ENCODE measurements around the gene KEL. TPM values are rescaled to one million over a fixed set of nuclear protein-coding genes. Genes with fewer than 3 reads are reported as not detected.
A peak's percentile ranks its signal among the peaks of the same experiment; 100 is the strongest.
"Not testable (repeated sequence)": the region's sequence is repeated elsewhere in the genome, so short reads cannot be mapped to it uniquely, and the experiment has no call there.

KEL gene
- polyA plus RNA-seq (2013, experiment 1 of 2; ENCODE audit: insufficient read length): not detected
- polyA plus RNA-seq (2013, experiment 2 of 2; ENCODE audit: insufficient read length): 0.48 TPM

GRCh38 chr7:142961973-142962926 lies at the start of gene KEL:
Gene KEL (minus strand): TSS chr7:142962363. CDS start chr7:142962206, 157 bp downstream.
- no peak for DNase-seq

DNA sequence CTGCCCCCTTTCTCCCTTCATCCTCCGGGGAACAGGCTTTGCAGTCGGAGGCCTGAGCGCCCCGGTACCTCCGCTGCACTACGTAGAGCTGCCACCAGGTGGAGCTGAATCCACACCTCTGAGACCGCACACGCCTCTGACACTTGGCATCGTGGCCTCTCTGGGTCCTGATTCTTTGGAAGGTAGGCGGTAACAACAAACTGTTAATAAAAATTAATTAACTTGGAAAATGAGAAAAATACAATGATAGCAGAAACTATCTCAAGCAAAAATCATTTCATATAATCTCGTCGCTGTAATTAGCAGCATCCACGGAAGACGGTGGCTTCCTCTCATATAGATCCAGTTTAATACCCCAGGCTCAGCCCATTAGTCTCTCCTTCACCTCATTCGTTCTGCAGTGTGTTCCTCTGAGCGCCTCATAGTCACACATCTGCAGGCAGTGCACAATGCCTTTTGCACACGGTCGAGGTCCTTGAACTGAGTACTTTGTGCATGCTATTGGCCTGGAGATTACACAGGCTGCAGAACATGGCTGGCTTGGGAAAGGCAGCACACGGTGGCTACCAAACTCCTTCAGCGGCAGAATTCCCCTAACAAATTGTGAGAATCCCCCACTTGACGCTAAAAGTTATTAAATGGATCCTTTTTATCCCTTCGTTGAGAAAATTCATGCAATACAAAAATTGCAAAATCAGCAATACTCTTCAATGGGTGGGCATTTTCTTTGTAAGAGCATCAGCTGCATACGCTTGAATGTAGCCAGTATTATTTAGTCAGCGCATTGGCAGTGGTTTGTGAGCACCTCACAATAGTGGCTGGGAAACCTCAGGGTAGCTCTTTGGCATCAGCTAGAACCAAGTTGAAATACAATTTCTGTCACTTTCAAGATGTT lies 46.1 kb upstream of the KEL start:
- DNase-seq: peak; percentile 69

- DNase-seq: no peak
These were observed 43.6 kb upstream of the KEL start for GRCh38 chr7:143005632-143006260.

GRCh38 chr7:143003393-143004051 lies 41.4 kb upstream of the KEL start:
- peak; percentile 37 for DNase-seq

DNA sequence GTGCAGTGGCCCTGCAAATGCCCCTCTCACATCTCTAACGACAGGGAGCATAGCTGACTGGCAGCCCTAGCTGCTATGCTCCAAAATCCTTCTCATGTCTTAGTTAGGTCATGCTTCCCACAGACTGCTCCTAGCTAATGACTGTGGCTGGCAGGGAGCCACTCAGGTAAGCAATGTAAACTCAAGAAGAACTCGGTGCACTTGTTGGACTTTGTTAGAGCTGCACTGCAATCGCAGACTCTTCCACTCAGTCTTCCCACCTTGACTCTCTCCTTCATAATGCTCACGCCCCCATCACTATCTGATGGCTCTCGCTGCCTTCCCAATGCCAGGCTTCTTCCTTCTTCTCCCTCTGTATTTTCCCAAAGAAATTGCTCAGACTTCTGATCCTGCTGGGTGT lies 40.7 kb upstream of the KEL start:
- no peak for DNase-seq

DNA sequence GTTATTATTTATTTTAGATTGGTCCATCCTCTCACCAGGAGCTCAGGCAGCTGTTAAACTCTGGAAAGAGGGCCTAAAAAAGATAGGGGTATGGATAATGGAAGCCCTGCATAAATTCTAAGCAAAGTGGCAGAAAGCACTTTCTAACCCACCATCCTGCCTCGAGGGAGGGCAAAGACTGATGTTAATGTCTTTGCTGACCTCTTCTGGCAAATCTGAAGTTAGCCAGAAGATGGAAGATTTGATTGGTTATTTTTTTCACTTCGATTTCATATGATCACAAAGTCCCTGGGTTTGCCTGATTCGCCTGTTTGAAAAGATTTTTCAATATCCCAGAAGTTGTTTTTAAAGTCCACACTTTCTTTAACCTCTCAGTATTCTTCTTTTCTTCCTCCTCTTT lies 39.9 kb upstream of the KEL start:
- no peak for DNase-seq

GRCh38 chr7:143000648-143001047 lies 38.5 kb upstream of the KEL start:
- DNase-seq: no peak

- DNase-seq: no peak
These were observed 37.6 kb upstream of the KEL start for GRCh38 chr7:142999793-143000192.

DNA sequence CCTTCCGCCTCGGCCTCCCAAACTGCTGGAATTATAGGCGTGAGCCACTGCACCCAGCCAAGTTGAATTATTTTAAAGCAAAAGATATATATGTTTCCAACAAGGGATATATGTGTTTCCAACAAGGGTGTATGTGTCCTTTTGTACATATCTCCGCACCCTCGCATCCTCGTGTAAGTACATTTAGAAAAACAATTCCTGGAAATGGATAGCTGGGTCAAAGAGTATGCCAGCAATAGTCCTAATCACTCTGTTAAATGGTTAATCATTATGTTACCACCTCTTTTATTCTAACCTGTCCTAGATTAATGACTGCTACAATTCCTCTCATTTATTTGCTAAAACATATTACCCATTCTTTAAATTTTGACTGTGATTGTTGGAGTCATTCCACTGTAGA lies 36.8 kb upstream of the KEL start:
- no peak for DNase-seq

DNA sequence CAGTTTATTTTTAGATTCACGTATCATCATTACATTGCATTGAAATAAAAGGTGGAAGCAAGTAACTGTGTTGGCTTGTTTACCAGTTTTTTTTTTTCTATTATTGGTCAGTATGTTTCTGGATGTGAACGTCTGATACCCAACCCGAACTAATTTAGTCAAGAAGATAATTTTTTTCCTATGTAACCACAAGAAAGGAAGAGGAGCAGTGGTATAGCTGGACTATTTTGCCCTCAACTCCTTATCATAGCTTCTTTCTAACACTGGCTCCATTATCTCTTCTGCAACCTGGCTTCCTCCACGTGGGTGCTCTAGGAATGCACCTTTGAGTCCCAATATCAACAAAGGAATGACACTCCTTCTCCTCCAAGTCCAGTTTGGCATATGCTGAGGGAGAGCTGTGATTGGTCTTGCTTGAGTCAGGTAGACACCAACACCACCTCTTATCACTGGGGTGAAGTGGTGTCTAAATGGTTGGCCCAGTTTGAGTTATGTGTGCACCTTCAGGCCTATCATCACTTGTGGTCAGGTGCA lies 35.4 kb upstream of the KEL start:
- DNase-seq: no peak

DNA sequence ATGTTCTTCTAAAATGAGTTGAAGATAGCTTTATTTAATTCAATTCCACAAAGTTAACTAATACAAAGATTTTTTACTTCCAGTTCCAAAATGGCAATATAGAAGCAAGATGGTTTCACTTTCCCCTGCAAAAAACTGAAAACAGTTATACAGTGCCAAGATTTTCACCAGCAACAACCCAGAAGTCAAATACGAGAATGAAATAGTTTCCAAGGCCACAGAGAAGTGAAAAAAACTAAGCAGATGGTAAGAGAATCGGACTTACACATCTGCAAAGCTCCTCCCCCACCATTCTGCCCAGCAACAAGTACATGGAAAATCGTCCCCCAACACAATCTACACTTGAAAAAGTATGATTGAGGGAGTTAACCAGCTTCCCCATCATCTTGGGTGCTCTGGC lies 30.3 kb upstream of the KEL start:
- DNase-seq: no peak

DNA sequence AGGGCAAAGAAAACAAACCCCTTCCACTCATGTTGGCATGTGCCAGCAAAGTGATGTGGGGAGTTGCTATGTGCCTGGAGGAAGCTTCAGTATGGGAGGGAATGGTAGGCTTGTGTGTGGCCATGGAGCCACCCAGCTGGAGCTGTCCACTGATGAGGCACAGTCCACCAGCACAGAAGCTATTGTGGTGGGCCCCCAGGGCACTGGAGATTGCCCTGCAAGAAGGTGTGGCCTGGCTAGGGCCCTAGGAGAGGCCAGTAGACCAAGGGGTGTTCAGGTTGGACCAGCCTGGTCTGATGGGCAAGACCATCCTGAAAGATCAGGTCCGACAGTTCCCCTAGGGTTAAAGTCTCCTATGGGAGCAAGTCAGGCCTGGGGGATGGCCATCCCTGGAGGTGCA lies 22.1 kb upstream of the KEL start:
- no peak for DNase-seq

- DNase-seq: no peak
These were observed 21.7 kb upstream of the KEL start for GRCh38 chr7:142983825-142984224.

DNA sequence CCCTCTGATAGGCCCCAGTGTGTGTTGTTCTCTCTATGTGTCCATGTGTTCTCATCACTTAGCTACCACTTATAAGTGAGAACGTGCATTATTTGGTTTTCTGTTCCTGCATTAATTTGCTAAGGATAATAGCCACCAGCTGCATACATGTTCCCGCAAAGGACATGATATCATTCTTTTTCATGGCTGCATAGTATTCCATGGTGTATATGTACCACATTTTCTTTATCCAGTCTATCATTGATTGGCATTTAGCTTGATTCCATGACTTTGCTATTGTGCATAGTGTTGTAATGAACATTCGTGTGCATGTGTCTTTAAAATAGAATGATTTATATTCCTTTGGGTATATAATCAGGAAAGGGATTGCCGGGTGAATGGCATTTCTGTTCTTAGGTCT lies 16.2 kb upstream of the KEL start:
- not testable (repeated sequence) for DNase-seq

- no peak for DNase-seq
These were observed 12.5 kb upstream of the KEL start for GRCh38 chr7:142974626-142975025.

DNA sequence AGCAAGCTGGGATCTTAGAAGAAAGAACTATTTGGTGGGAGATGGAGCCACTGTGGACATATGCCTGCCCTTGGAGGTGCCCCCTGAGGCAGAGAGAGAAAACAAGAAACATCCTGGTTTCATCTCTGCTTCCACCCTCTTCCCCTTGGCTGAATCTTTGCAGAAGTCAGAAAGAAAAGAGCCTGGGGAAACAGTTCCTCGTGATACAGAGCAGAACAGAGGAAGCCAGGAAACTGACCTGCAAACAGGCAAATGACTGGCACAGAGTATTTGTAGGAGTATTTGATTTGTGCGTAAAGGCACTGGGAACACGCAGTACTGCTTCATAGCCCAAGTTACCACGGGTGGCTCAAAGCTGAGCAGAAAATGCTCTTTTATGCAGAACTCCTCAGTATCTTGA lies 7.0 kb upstream of the KEL start:
- no peak for DNase-seq

GRCh38 chr7:142968229-142968628 lies 6.1 kb upstream of the KEL start:
- no peak for DNase-seq

DNA sequence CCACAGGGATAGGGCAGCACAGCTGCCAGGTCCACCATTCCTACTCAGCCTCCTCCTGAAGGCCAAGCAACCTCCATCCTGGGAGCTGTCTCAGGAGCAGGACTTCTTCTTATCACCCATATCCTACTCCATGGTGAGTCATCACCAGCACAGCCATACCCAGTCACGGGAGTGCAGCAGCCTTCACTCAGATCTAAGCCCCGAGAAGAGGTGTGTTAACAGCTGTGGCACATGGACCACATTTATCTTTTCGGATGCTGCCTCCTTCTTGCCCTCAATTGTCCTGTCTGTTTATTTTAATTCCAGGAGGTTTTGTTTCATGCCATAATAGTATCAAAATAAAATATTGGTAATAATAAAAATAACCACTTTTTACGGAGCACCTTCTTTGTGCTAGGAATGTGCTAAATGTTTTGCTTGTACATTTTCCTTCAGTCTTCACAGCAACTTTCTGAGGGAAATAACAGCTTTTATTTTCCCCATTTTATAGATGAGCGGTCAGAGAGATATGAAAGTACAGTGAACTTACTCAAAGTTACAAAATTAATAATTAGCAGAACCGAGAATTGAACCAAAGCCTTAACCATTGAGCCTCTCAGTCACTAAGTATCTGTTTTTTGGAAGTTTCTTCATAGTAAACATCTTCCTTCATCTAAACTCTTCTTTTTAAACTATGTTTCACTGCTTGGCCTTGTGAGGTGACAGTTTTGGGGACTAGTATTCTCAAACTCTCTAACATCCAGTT lies 2.5 kb upstream of the KEL start:
- DNase-seq: no peak

- no peak for DNase-seq
These were observed 1.8 kb upstream of the KEL start for GRCh38 chr7:142963993-142964392.

DNA sequence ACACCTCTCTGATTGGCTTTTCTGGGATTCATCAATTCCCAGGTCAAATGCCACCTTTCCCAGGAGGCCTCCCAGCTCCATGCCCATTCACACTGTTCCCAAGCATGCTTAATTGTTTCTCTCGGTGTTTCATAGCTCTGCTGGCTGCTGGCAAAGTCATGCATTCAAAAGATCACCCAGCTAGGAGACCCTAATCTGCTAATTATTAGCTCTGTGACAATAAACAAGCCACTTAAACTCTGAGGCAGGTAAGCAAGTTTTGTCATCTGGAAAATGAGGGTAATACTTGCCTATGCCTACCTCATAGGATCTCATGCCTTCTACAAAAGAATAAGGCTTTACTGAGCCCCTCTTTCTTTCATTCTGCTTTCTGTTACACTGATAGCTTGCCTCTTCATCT lies 828 bp upstream of the KEL start:
- no peak for DNase-seq

DNA sequence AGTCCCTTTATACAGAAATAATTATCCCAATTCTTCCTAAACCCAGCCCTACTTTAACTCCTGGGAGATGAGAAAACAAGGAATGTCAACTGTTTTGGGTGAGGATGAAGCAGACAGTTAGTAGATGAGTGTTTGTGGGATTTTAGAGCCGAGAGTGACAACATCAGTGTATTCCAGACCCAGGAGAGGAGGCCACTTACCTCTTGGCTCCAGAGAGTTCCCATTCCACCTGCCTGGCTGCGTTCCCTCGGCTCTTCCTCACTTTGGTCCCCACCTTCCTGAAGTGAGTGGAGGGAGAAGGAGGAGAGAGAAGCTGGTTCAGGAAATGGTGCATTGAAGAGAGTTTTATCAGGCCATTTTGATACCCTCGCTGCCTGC lies 579 bp downstream of the KEL start:
- no peak for DNase-seq

Measured in fibroblast of skin of scalp (primary cell).